RWPE1 (cell line): Measurements from ENCODE around the gene CRLF1.
A peak's percentile ranks its signal among the peaks of the same experiment; 100 is the strongest.

Experiments
- CTCF ChIA-PET: fragments of 350-600 bp; sonication (Branson Sonifier 250); formaldehyde crosslinking; extraction: SDS; loops from one replicate; lab custom pipeline; 2021; lab: Yijun Ruan, JAX
- POLR2A ChIA-PET: fragments of 400-600 bp; formaldehyde crosslinking; extraction: SDS; loops from one replicate; lab custom pipeline; 2020; ENCODE audit warnings: antibody characterized with exemption; ENCODE audit not compliant: low non-redundant PET; lab: Yijun Ruan, JAX
- DNase-seq: peaks from one replicate; pipeline ENCODE4 v3.0.0; 2012; ENCODE audit warnings: low spot score
- H3K27ac ChIP-seq: fragments of 450-650 bp; 2 replicates; pipeline ENCODE4 v1.5.1; 2017
- TF ChIP-seq, protein P1 (sequence below): fragments of 450-650 bp; conservative IDR thresholded peaks from 2 replicates; pipeline ENCODE4 v1.5.1; 2017; ENCODE audit warnings: low read depth, mild to moderate bottlenecking

Gene CRLF1

DNA sequence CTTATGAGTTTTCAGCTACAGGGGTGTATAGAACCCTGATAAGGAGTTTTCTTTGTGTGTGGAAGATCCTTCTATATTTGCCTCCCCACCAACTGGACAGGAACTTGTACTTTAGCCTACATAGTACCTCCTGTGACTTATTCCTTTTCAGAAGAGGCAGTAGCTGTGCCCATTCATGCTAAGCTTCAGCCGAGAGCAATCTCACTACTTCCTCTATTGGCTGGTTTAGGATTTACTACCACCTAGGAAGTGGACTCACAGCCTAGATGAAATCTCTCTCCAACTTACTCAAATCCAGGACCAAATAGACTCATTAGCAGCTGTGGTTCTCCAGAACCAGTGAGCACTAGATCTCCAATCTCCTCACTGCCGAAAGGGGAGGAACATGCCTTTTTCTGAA lies 20.3 kb downstream of the CRLF1 start:
- TF ChIP-seq, protein P1, sequence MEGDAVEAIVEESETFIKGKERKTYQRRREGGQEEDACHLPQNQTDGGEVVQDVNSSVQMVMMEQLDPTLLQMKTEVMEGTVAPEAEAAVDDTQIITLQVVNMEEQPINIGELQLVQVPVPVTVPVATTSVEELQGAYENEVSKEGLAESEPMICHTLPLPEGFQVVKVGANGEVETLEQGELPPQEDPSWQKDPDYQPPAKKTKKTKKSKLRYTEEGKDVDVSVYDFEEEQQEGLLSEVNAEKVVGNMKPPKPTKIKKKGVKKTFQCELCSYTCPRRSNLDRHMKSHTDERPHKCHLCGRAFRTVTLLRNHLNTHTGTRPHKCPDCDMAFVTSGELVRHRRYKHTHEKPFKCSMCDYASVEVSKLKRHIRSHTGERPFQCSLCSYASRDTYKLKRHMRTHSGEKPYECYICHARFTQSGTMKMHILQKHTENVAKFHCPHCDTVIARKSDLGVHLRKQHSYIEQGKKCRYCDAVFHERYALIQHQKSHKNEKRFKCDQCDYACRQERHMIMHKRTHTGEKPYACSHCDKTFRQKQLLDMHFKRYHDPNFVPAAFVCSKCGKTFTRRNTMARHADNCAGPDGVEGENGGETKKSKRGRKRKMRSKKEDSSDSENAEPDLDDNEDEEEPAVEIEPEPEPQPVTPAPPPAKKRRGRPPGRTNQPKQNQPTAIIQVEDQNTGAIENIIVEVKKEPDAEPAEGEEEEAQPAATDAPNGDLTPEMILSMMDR = no peak
- CTCF ChIA-PET = no interaction called here
- H3K27ac ChIP-seq = no peak overlapping the region
- DNase-seq = no peak
- POLR2A ChIA-PET = no interaction called here

DNA sequence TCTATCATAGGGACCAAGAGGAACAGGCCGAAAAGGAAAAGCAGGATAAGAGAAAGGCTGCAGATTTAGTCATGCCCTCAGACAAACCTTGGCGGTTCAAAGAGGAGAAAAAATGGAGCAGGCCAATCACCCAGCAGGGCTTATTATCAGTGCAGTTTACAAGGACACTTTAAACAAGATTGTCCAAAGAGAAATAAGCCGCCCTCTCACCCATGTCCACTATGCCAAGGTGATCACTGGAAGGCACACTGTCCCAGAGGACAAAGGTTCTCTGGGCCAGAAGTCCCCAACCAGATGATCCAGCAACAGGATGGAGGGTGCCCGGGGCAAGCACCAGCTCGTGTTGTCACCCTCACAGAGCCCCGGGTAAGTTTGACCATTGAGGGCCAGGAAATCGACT lies 26.3 kb downstream of the CRLF1 start:
- ChIA-PET CTCF (interaction anchor here (1.2 kb wide), 1 partner anchor 9 kb away, joined by 3 read pairs; no protein-coding TSS in a partner anchor), POLR2A (no interaction called here)
- DNase-seq = no peak
- no peak overlapping the region for H3K27ac ChIP-seq
- TF ChIP-seq, protein P1 = no peak

DNA sequence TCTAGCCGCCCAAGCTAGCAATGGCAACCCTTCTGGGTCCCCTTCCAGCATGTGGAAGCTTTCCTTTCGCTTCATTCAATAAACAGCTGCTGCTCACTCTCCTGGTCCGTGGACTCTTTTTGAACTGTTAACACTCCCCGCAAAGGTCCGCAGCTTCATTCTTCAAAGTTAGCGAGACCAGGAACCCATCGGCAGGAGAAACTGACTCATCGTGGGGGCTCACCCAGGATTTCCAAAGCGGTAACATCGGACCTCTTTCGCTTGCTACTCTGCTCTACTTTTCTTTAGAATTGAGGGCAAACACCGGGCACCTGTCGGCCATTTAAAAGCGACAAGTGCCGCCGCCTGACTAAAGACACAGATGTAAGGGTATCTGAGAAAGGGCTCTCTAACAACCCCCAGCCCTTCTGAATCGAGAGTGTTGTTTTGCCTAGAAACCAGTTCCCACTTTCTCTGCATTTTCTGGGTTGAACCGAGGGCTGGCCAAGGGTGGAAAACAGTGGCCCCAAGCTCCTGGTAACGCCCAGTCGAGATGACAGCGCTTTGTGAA lies 29.2 kb downstream of the CRLF1 start:
- ChIA-PET POLR2A (no interaction called here), CTCF (interaction anchor here (0.7 to 1.3 kb wide), 3 partner anchors 10 to 648 kb away, joined by 4 to 6 read pairs (median 4); no protein-coding TSS in a partner anchor)
- DNase-seq = no peak
- TF ChIP-seq, protein P1 = no peak
- H3K27ac ChIP-seq = peak overlapping the region; percentile 25; the same call in 1 of the 2 replicates

DNA sequence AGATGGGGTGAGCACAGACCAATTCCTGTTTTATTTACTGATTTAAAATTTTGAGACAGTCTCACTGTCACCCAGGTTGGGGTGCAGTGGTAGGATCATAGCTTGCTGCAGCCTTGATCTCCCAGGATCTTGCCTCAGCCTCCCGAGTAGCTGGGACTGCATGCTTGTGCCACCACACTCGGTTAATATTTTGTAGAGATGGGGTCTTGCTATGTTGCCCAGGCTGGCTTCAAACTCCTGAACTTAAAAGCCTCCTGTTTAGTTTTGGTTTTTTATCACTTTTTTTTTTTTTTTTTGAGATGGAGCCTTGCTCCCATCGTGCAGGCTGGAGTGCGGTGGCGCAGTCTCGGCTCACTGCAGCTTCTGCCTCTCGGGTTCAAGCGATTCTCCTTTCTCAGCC lies 30.2 kb downstream of the CRLF1 start:
- ChIA-PET POLR2A (interaction anchor here (0.7 kb wide), 1 partner anchor 11 kb away, joined by 6 read pairs; no protein-coding TSS in a partner anchor), CTCF (interaction anchor here (0.7 to 1.1 kb wide), 2 partner anchors 12 to 18 kb away, joined by 3 to 6 read pairs; partner anchors contain the start of gene REX1BD)
- DNase-seq = no peak
- peak overlapping the region; percentile 34 for H3K27ac ChIP-seq
- TF ChIP-seq, protein P1 = no peak

DNA sequence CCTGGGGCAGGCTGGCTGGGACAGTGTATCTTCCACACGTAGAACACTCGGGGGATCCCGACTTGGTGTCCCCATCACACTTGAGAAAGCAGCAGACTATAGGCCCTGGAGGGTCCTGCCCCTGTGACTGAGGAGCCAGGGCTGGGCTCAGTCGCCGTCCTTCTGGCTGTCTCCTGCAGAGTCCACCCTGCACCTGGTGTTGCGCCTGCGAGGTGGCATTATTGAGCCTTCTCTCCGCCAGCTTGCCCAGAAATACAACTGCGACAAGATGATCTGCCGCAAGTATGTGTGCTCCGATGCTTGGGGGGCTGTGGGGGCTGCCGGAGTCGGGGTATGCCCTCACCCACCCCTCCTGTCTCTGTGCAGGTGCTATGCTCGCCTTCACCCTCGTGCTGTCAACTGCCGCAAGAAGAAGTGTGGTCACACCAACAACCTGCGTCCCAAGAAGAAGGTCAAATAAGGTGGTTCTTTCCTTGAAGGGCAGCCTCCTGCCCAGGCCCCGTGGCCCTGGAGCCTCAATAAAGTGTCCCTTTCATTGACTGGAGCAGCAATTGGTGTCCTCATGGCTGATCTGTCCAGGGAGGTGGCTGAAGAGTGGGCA lies 31.8 kb downstream of the CRLF1 start:
- CTCF ChIA-PET = no interaction called here
- POLR2A ChIA-PET = no interaction called here
- TF ChIP-seq, protein P1 = no peak
- H3K27ac ChIP-seq = peak overlapping the region; percentile 25
- DNase-seq = no peak

DNA sequence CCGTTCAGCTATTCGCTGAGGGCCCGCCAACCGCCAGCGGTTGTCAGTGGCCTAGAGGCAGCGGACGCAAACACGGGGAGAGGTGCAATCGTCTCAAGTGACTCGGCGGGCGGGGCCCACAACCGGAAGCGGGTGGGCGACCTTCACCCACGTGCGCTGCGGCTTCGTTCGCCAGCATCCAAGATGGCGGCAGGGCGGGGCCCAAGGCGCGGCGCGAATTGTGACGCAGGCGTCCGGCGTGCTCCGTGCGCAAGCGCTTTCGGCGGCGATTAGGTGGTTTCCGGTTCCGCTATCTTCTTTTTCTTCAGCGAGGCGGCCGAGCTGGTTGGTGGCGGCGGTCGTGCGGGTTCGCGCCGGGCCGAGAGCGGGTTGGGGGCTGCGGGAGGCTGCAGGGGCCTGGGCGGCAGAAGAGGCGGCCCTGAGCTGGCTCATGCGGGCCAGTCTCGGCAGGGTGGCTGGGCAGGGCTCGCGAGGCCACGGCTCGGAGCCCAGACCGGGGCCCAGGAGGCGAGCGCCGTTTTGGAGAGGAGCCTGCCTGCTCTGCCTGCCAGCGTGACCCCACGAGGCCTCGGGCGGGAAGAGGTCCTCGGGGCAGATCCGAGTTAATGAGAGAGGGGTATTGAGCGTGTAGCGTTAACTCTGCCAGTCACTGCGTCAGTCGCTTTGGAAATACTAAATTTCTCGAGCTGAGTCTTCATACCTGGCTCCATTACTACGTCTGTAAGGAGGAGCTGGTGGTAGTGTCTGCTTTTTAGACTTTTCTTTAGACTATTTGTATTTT lies 34.8 kb downstream of the CRLF1 start, which contains the start of gene UBA52:
TSS of gene UBA52 (plus strand) at position 294 of the 781 bp plus-strand sequence. CDS start 1,444 bp downstream, outside the sequence.
- peak; percentile 91 for DNase-seq
- CTCF ChIA-PET = interaction anchor here (0.6 to 2.0 kb wide), 9 partner anchors 17 to 633 kb away, joined by 3 to 7 read pairs (median 4); partner anchors contain the start of genes RAB3A and REX1BD
- TF ChIP-seq, protein P1 = no peak

More for the DNA sequence above, 34.8 kb downstream of the CRLF1 start, which contains the start of gene UBA52:
- peak within 1 kb of the TSS; percentile 94 for H3K27ac ChIP-seq
- POLR2A ChIA-PET = interaction anchor here (0.6 to 1.5 kb wide), 5 partner anchors 13 to 106 kb away, joined by 3 to 12 read pairs (median 3); partner anchors contain the start of gene REX1BD
